Measurements from ENCODE around the gene LGALS4. TPM values are rescaled to one million over a fixed set of nuclear protein-coding genes. Genes with fewer than 3 reads are reported as not detected.
"Not testable (repeated sequence)": the region's sequence is repeated elsewhere in the genome, so short reads cannot be mapped to it uniquely, and the experiment has no call there.

LGALS4 gene
- total RNA-seq, 1 donor from 2014 or later = 33.4 TPM

DNA sequence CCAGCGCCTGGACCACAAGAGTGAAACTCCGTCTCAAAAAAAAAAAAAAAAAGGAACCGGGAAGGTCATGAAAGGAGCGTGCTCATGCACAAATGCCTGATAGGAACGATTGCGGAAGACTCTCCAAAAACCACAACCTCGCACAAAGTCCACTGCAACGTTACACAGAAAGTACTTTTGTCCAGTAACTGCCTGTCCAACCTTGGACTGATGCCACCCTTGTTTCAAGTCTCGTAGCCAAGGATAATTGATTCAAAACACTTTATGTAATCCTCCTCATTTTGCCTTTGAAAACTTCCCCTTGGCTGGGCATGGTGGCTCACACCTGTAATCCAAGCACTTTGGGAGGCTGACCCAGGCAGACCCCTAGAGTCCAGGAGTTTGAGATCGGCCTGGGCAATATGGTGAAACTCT lies 53.1 kb downstream of the LGALS4 start:
- no peaks in the 10 kb centered on the region for H3K36me3 Mint-ChIP-seq
- TF ChIP-seq CTCF (conservative IDR thresholded peaks at IDR 0.05) = no peak
- H3K4me3 Mint-ChIP-seq = no peak overlapping the region

GRCh38 chr19:38754196-38754595 lies 58.5 kb downstream of the LGALS4 start:
- H3K27me3 Mint-ChIP-seq = peaks cover 12% of the 10 kb centered on the region
- H3K4me1 Mint-ChIP-seq (ENCODE audit: unreplicated experiment); H3K9me3 Mint-ChIP-seq; DNase-seq (ENCODE audit: extremely low spot score, unreplicated experiment); H3K36me3 Mint-ChIP-seq; H3K27ac Mint-ChIP-seq; H3K4me3 Mint-ChIP-seq: not testable (repeated sequence)

More for the DNA sequence above, 53.1 kb downstream of the LGALS4 start:
- Mint-ChIP-seq H3K27ac (no peak overlapping the region), H3K4me1 (ENCODE audit: unreplicated experiment) (no peaks in the 10 kb centered on the region), H3K9me3 (no peaks in the 10 kb centered on the region), H3K27me3 (no peaks in the 10 kb centered on the region)
- DNase-seq (ENCODE audit: extremely low spot score, unreplicated experiment) = no peak

DNA sequence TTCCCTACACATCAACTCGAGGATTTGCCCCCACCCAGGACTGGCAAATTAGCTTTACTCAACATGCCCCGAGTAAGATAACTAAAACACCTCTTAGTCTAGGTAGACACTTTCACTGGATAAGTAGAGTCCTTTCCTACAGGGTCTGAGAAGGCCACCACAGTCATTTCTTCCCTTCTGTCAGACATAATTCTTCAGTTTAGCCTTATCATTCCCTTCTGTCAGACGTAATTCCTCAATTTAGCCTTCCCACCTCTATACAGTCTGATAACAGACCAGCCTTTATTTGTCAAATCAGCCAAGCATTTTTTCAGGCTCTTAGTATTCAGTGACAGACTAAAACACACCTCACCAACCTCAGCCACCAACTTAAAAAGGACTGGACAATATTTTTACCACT lies 59.0 kb downstream of the LGALS4 start:
- not testable (repeated sequence) for H3K9me3 Mint-ChIP-seq; H3K4me3 Mint-ChIP-seq; H3K36me3 Mint-ChIP-seq; H3K27ac Mint-ChIP-seq; DNase-seq (ENCODE audit: extremely low spot score, unreplicated experiment); H3K4me1 Mint-ChIP-seq (ENCODE audit: unreplicated experiment)
- peaks cover 12% of the 10 kb centered on the region for H3K27me3 Mint-ChIP-seq

Other genes with a start within 250 kb of the LGALS4 start
- gene MAP4K1, start 195.0 kb downstream of the LGALS4 start, total RNA-seq (ENCODE audit: low replicate concordance) = 2.4 and 16.8 TPM in 2 replicates
- gene EIF3K, start 193.8 kb downstream of the LGALS4 start, total RNA-seq (ENCODE audit: low replicate concordance) = 274 and 310 TPM in 2 replicates
- 475 and 776 TPM in 2 replicates for gene ACTN4, start 165.3 kb downstream of the LGALS4 start, total RNA-seq (ENCODE audit: low replicate concordance)
- gene CAPN12, start 68.5 kb downstream of the LGALS4 start, total RNA-seq (ENCODE audit: low replicate concordance) = 3.0 and 4.5 TPM in 2 replicates
- gene LGALS7, start 39.4 kb downstream of the LGALS4 start, total RNA-seq (ENCODE audit: low replicate concordance) = 1.8 and 1.9 TPM in 2 replicates
- gene LGALS7B, start 23.7 kb downstream of the LGALS4 start, total RNA-seq (ENCODE audit: low replicate concordance) = not detected in 2 replicates
- 134 and 142 TPM in 2 replicates for gene ECH1, start 18.8 kb upstream of the LGALS4 start, total RNA-seq (ENCODE audit: low replicate concordance)
- 338 and 451 TPM in 2 replicates for gene HNRNPL, start 37.0 kb upstream of the LGALS4 start, total RNA-seq (ENCODE audit: low replicate concordance)
- 1.7 and 3.4 TPM in 2 replicates for gene RINL, start 65.3 kb upstream of the LGALS4 start, total RNA-seq (ENCODE audit: low replicate concordance)
- 43.7 and 46.0 TPM in 2 replicates for gene SIRT2, start 86.7 kb upstream of the LGALS4 start, total RNA-seq (ENCODE audit: low replicate concordance)
- gene NFKBIB, start 87.0 kb upstream of the LGALS4 start, total RNA-seq (ENCODE audit: low replicate concordance) = 13.7 and 21.1 TPM in 2 replicates
- gene CCER2, start 99.2 kb upstream of the LGALS4 start, total RNA-seq (ENCODE audit: low replicate concordance) = 0.55 and 1.2 TPM in 2 replicates
- gene SARS2, start 117.8 kb upstream of the LGALS4 start, total RNA-seq (ENCODE audit: low replicate concordance) = 29.4 and 32.3 TPM in 2 replicates
- 45.6 and 58.0 TPM in 2 replicates for gene MRPS12, start 118.0 kb upstream of the LGALS4 start, total RNA-seq (ENCODE audit: low replicate concordance)
- gene FBXO17, start 162.8 kb upstream of the LGALS4 start, total RNA-seq (ENCODE audit: low replicate concordance) = 10.6 and 26.0 TPM in 2 replicates
- 8.2 and 10.1 TPM in 2 replicates for gene FBXO27, start 219.6 kb upstream of the LGALS4 start, total RNA-seq (ENCODE audit: low replicate concordance)

Measured in type B pancreatic cell (in vitro differentiated cells).